Measurements from ENCODE around the gene NRP1.

GRCh38 chr10:33136271-33136670, 198.2 kb downstream of the NRP1 start:
- TF ChIP-seq TCF4 (CRISPR knock-in tag; IDR thresholded peaks at IDR 0.05; ENCODE audit: borderline replicate concordance) = no peak
- TF ChIP-seq ZFP30 (CRISPR knock-in tag; IDR thresholded peaks at IDR 0.05) = no peak
- TF ChIP-seq CREB5 (CRISPR knock-in tag; IDR thresholded peaks at IDR 0.05; ENCODE audit: low read depth) = no peak
- TF ChIP-seq ISL1 (CRISPR knock-in tag; IDR thresholded peaks at IDR 0.05) = no peak
- TF ChIP-seq ZNF8 (CRISPR knock-in tag; IDR thresholded peaks at IDR 0.05) = no peak
- TF ChIP-seq ZC3H10 (CRISPR knock-in tag; IDR thresholded peaks at IDR 0.05) = no peak
- no peak for TF ChIP-seq ZFP3 (CRISPR knock-in tag; IDR thresholded peaks at IDR 0.05)
- no peak for TF ChIP-seq PATZ1 (CRISPR knock-in tag; IDR thresholded peaks at IDR 0.05; ENCODE audit: borderline replicate concordance)
